K562 (cell line): ENCODE results near the gene KRT8. TPM values are rescaled to one million over a fixed set of nuclear protein-coding genes. Genes with fewer than 3 reads are reported as not detected.

Experiments used
- ARID2 ChIP-seq: fragments of 450-650 bp; IDR thresholded peaks from 2 replicates; pipeline ENCODE4 v1.6.1; 2017; ENCODE audit warnings: antibody characterized with exemption, mild to moderate bottlenecking
- ASH1L ChIP-seq: fragments of 450-650 bp; IDR thresholded peaks from 2 replicates; pipeline ENCODE4 v1.6.1; 2018; ENCODE audit warnings: borderline replicate concordance, mild to moderate bottlenecking, low read depth; ENCODE audit not compliant: partially characterized antibody
- ATF7 ChIP-seq: fragments of 450-650 bp; IDR thresholded peaks from 2 replicates; pipeline ENCODE4 v1.7.1; 2014; ENCODE audit warnings: mild to moderate bottlenecking, moderate library complexity
- CBX1 ChIP-seq: sonication (generic); IDR thresholded peaks from 2 replicates; pipeline ENCODE4 v1.6.1; 2016; ENCODE audit warnings: antibody characterized with exemption, low read depth, mild to moderate bottlenecking
- CREB1 ChIP-seq, 2 experiments: sonication (generic) in 1 of 2; formaldehyde crosslinking in 1 of 2; IDR thresholded peaks; 2 replicates each; pipeline versions ENCODE4 v1.6.1 to v1.8.0; 2012 to 2022; ENCODE audit warnings: inconsistent platforms in 1 of 2, mild to moderate bottlenecking in 1 of 2, missing genetic modification reagents in 1 of 2, moderate library complexity in 1 of 2
- ETV6 ChIP-seq, 3 experiments: fragments of 150-350 bp in 1 of 3; sonication (generic) in 1 of 3; formaldehyde crosslinking in 1 of 3; IDR thresholded peaks; 2 replicates each; pipeline versions ENCODE4 v1.6.1 to v1.8.0; 2014 to 2022; ENCODE audit warnings: borderline replicate concordance in 2 of 3, low read depth in 2 of 3, antibody characterized with exemption in 1 of 3, low read length in 1 of 3, mild to moderate bottlenecking in 1 of 3, missing genetic modification reagents in 1 of 3
- GTF2E2 ChIP-seq: fragments of 200-800 bp; sonication (Bioruptor generic); IDR thresholded peaks from 2 replicates; pipeline ENCODE4 v1.6.1; 2016; ENCODE audit warnings: missing genetic modification characterization, missing compliant biosample characterization
- HMG20A ChIP-seq: fragments of 450-650 bp; formaldehyde crosslinking; conservative IDR thresholded peaks from 2 replicates; pipeline ENCODE4 v1.4.0; 2020; ENCODE audit warnings: mild to moderate bottlenecking, mixed read lengths
- HMG20B ChIP-seq: fragments of 250-450 bp; sonication (Bioruptor Pico); IDR thresholded peaks from 2 replicates; pipeline ENCODE4 v1.5.0; 2021; ENCODE audit warnings: mild to moderate bottlenecking
- MCM7 ChIP-seq, 2 experiments: fragments of 450-650 bp; IDR thresholded peaks; 2 replicates each; pipeline ENCODE4 v1.6.1; 2016 to 2018
- NCOA1 ChIP-seq: fragments of 450-650 bp; IDR thresholded peaks from 2 replicates; pipeline ENCODE4 v1.6.1; 2016; ENCODE audit warnings: low read depth
- PHF21A ChIP-seq: fragments of 450-650 bp; IDR thresholded peaks from 2 replicates; pipeline ENCODE4 v1.6.1; 2017; ENCODE audit warnings: low read depth, borderline replicate concordance
- PHTF2 ChIP-seq: fragments of 250-450 bp; sonication (Bioruptor Pico); IDR thresholded peaks from 2 replicates; pipeline ENCODE4 v1.5.0; 2021; ENCODE audit warnings: mild to moderate bottlenecking
- SIN3A ChIP-seq, 2 experiments: fragments of 150-350 bp in 1 of 2; IDR thresholded peaks; 2 replicates each; pipeline ENCODE4 v1.6.1; 2011 to 2016; ENCODE audit warnings: borderline replicate concordance in 2 of 2, low read depth in 2 of 2, low read length in 2 of 2, mild to moderate bottlenecking in 2 of 2, moderate library complexity in 2 of 2; ENCODE audit not compliant: control insufficient read depth in 1 of 2
- SMARCE1 ChIP-seq: fragments of 450-650 bp; IDR thresholded peaks from 2 replicates; pipeline ENCODE4 v1.7.1; 2016; ENCODE audit warnings: mild to moderate bottlenecking
- SP1 ChIP-seq: sonication (generic); formaldehyde crosslinking; IDR thresholded peaks from 2 replicates; pipeline ENCODE4 v1.8.1; 2022; ENCODE audit warnings: mild to moderate bottlenecking, missing genetic modification reagents
- SUPT5H ChIP-seq: fragments of 450-650 bp; IDR thresholded peaks from 2 replicates; pipeline ENCODE4 v1.6.1; 2016
- TEAD4 ChIP-seq, 2 experiments: sonication (generic) in 1 of 2; formaldehyde crosslinking in 1 of 2; IDR thresholded peaks; 2 replicates each; pipeline versions ENCODE4 v1.6.1 to v1.8.0; 2012 to 2022; ENCODE audit warnings: borderline replicate concordance in 1 of 2, inconsistent platforms in 1 of 2, low read length in 1 of 2, mild to moderate bottlenecking in 1 of 2, missing genetic modification reagents in 1 of 2
- ZBTB7A ChIP-seq: IDR thresholded peaks from 2 replicates; pipeline ENCODE4 v1.6.1; 2011; ENCODE audit warnings: low read depth, mild to moderate bottlenecking, low read length, moderate library complexity, borderline replicate concordance; ENCODE audit not compliant: control insufficient read depth
- polyA plus RNA-seq, 8 experiments: library from polyadenylated mRNA; depleted of rRNA in 4 of 8; stranded (reverse) in 5 of 8; unstranded in 3 of 8; fragments of >200 nt; fragmentation: Nextera tagmentation in 2 of 8; fragmentation: Illumina TruSeq in 1 of 8; extraction: Ambion mirVana in 2 of 8; extraction: Trizol in 1 of 8; gene quantifications; 2 replicates each; pipeline versions ENCODE4 v1.2.1 to v1.2.3, GENCODE V29; 2011 to 2014; ENCODE audit warnings: inconsistent platforms in 1 of 8, missing spikeins in 1 of 8
- total RNA-seq, 7 experiments: library from RNA; depleted of rRNA in 6 of 7; stranded (reverse); fragments of >200 nt in 6 of 7; fragmentation: Illumina TruSeq in 2 of 7; extraction: Trizol in 2 of 7; gene quantifications; 2 replicates each; pipeline versions ENCODE4 v1.2.1 to v1.2.3, GENCODE V29; 2011 to 2021; ENCODE audit warnings: low replicate concordance in 1 of 7
- TF ChIP-seq, protein P1 (sequence below): fragments of 450-650 bp; conservative IDR thresholded peaks from 2 replicates; pipeline ENCODE4 v1.6.1; 2016; ENCODE audit warnings: missing genetic modification characterization, low read depth, mild to moderate bottlenecking, missing compliant biosample characterization, moderate library complexity
- TF ChIP-seq, protein P2 (sequence below): IDR thresholded peaks from 2 replicates; pipeline ENCODE4 v1.6.1; 2012; ENCODE audit warnings: low read depth, low read length, improper control_type of control experiment, borderline replicate concordance
- TF ChIP-seq, protein P3 (sequence below): fragments of 250-450 bp; sonication (Bioruptor Pico); IDR thresholded peaks from 2 replicates; pipeline ENCODE4 v1.5.0; 2021

Gene KRT8
- total and polyA plus RNA-seq, 9 of the 15 experiments (the other 6 are each of a cell fraction or from before 2014, with no cell fraction given), result 41.5 to 661 (median 260) TPM

DNA sequence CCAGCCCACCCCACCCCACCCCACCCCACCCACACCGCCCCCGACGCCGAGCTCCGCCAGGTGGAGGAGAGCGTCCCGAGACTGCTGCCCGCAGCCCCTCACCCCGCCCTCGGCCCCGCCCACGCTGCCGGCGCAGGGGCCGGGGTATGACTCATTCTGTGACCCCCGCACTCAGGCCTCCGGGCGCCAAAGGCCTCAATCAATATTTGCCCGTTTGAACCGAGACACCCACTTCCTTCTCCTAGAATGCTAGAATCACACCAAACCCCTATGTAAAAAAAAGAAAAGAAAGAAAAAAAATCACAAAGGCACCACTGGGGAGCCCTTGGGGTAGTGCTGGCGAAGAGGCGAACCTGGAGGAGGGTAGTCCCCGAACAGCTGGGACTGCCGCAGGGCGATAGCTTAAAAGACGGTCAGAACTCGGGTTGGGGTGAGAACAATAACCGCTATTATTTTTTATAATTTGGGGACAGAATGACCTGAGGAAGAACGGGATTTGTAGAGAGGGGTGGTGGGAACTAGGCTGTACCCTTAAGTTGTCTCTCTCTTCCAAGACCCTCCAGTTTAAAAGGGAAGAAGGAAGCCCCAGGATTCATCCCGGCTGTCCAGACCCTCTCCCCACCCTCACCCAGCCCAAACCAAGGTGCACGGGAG is 894 bp downstream of the KRT8 start (continued):
- TF ChIP-seq ARID2, result peak; percentile 41; the same call in 1 of the 2 replicates
- peak; percentile 55; the same call in 1 of the 2 replicates for TF ChIP-seq SUPT5H
- peak; percentile 44; the same call in 1 of the 2 replicates for TF ChIP-seq NCOA1
- peak; percentile 94 for TF ChIP-seq SMARCE1
- peak; percentile 30; the same call in 1 of the 2 replicates for TF ChIP-seq PHF21A
- no peak for TF ChIP-seq HMG20A (CRISPR knock-in tag)
- 0 out of 2 replicates have a peak, but pooled peaks have one; percentile 33 for TF ChIP-seq CBX1
- no peak for TF ChIP-seq GTF2E2 (tag)
- TF ChIP-seq ASH1L, result peak; percentile 19
- no peak for TF ChIP-seq SP1 (CRISPR knock-in tag)
- TF ChIP-seq PHTF2 (CRISPR knock-in tag), result no peak
- TF ChIP-seq, protein P1, sequence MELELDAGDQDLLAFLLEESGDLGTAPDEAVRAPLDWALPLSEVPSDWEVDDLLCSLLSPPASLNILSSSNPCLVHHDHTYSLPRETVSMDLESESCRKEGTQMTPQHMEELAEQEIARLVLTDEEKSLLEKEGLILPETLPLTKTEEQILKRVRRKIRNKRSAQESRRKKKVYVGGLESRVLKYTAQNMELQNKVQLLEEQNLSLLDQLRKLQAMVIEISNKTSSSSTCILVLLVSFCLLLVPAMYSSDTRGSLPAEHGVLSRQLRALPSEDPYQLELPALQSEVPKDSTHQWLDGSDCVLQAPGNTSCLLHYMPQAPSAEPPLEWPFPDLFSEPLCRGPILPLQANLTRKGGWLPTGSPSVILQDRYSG (tag), result no peak
- no peak for TF ChIP-seq MCM7 (IDR thresholded peaks at IDR 0.05)
- TF ChIP-seq ETV6 (IDR thresholded peaks at IDR 0.05; ENCODE audit: borderline replicate concordance in 1 of 2, low read depth in 2 of 2, low read length in 1 of 2), result no peak
- no peak for TF ChIP-seq ETV6 (CRISPR knock-in tag; IDR thresholded peaks at IDR 0.05; ENCODE audit: borderline replicate concordance)
- TF ChIP-seq, protein P2, sequence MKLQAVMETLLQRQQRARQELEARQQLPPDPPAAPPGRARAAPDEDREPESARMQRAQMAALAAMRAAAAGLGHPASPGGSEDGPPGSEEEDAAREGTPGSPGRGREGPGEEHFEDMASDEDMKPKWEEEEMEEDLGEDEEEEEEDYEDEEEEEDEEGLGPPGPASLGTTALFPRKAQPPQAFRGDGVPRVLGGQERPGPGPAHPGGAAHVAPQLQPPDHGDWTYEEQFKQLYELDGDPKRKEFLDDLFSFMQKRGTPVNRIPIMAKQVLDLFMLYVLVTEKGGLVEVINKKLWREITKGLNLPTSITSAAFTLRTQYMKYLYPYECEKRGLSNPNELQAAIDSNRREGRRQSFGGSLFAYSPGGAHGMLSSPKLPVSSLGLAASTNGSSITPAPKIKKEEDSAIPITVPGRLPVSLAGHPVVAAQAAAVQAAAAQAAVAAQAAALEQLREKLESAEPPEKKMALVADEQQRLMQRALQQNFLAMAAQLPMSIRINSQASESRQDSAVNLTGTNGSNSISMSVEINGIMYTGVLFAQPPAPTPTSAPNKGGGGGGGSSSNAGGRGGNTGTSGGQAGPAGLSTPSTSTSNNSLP, result no peak
- TF ChIP-seq ZBTB7A, result peak; percentile 90
- no peak for TF ChIP-seq HMG20B (CRISPR knock-in tag)
- TF ChIP-seq CREB1 (IDR thresholded peaks at IDR 0.05), result no peak
- 0 out of 2 replicates have a peak, but pooled peaks have one; percentile 14 for TF ChIP-seq CREB1 (CRISPR knock-in tag; IDR thresholded peaks at IDR 0.05)
- peak; percentile 39; the same call in 1 of the 2 replicates for TF ChIP-seq ATF7
- TF ChIP-seq, protein P3, sequence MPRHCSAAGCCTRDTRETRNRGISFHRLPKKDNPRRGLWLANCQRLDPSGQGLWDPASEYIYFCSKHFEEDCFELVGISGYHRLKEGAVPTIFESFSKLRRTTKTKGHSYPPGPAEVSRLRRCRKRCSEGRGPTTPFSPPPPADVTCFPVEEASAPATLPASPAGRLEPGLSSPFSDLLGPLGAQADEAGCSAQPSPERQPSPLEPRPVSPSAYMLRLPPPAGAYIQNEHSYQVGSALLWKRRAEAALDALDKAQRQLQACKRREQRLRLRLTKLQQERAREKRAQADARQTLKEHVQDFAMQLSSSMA (CRISPR knock-in tag), result no peak
- peak in 1 of 2 experiments; percentile 76; a peak in 2 of 4 replicates for TF ChIP-seq SIN3A (IDR thresholded peaks at IDR 0.05; ENCODE audit: borderline replicate concordance in 2 of 2, control insufficient read depth in 1 of 2, low read depth in 2 of 2, low read length in 2 of 2)
- TF ChIP-seq TEAD4 (IDR thresholded peaks at IDR 0.05; ENCODE audit: low read length), result no peak; the same call in 1 of the 2 replicates
- TF ChIP-seq TEAD4 (CRISPR knock-in tag; IDR thresholded peaks at IDR 0.05; ENCODE audit: borderline replicate concordance), result no peak
